Cardiac muscle cell (in vitro differentiated cells and primary cell): ENCODE measurements around the gene ZNF667. TPM values are rescaled to one million over a fixed set of nuclear protein-coding genes. Genes with fewer than 3 reads are reported as not detected.

ENCODE experiments used
- DNase-seq, 2 donors: peaks; one replicate each; pipeline versions ENCODE4 v3.0.0 to v3.0.0-alpha.2; 2010 to 2017; ENCODE audit warnings: low read depth in 1 of 2, low spot score in 1 of 2
- H3K27ac ChIP-seq: fragments of 200-600 bp; sonication (generic); 2 replicates; pipeline ENCODE4 v1.5.1; 2016
- H3K27me3 ChIP-seq: fragments of 200-600 bp; sonication (generic); 2 replicates; pipeline ENCODE4 v1.6.0; 2016; ENCODE audit warnings: control low read depth
- H3K36me3 ChIP-seq: fragments of 200-600 bp; sonication (generic); 2 replicates; pipeline ENCODE4 v1.5.1; 2016; ENCODE audit warnings: control low read depth
- H3K4me1 ChIP-seq: fragments of 200-600 bp; sonication (generic); 2 replicates; pipeline ENCODE4 v1.8.1; 2017; ENCODE audit warnings: low read depth, mild to moderate bottlenecking, mixed run types
- H3K4me3 ChIP-seq: fragments of 200-600 bp; sonication (generic); 2 replicates; pipeline ENCODE4 v1.5.1; 2016; ENCODE audit warnings: mild to moderate bottlenecking
- H3K9me3 ChIP-seq: fragments of 200-600 bp; sonication (generic); 2 replicates; pipeline ENCODE4 v1.5.1; 2017; ENCODE audit warnings: low read depth, mild to moderate bottlenecking, control low read depth
- CTCF ChIP-seq: IDR thresholded peaks from 2 replicates; pipeline ENCODE4 v1.5.1; 2012; ENCODE audit warnings: low read depth, mild to moderate bottlenecking, low read length
- polyA plus RNA-seq: library from polyadenylated mRNA; unstranded; fragments of >200 nt; fragmentation: Nextera tagmentation; extraction: Ambion mirVana; gene quantifications from 2 replicates; pipeline ENCODE4 v1.2.1, GENCODE V29; 2016
- total RNA-seq: library from RNA; depleted of rRNA; stranded (reverse); fragments of >200 nt; gene quantifications from 2 replicates; pipeline ENCODE4 v1.2.3, GENCODE V29; 2016

ZNF667 gene
- 3.5 and 6.5 TPM in 2 replicates for total RNA-seq
- polyA plus RNA-seq: 9.3 and 12.9 TPM in 2 replicates

DNA sequence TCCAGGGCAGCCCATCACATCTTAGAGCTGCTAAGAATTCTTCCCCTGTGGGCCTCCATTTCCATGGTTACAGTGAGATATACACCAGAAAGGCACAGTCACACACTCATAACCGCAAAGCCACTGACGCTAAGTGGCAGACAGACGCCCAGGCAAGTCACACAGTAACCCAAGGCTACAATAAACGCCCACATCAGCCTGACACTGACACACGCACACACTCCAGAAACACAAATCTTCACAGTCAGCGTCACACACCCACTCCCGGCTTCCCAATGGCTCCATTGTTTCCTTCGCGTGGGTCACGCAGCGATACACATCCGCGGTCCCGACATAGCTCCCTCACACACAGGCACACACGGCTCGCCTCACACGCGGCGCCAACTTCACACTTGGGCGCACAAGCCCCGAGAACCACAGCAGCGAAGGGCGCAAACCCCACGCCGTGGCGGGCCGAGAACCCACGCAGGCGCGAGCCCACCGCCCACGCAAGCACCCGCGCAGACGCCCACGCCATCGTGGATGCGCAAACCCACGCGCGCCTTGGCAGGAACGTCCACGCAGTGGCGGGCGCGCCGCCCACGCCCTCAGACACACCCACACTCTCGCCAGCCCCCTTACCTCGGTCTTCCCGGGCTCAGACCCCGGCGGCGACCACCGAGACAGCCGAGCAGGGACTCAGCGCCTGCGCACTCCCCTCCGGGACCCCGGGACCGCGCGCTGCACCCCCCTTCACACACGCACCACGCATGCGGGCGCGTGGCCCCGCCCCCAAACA is at the start of gene ZNF667:
Gene ZNF667 (minus strand): TSS at position 695 of the 778 bp plus-strand sequence. CDS start 14,975 bp downstream, outside the sequence.
- Histone ChIP-seq H3K4me1 (no peaks in the 10 kb centered on the region), H3K27me3 (no peaks in the 10 kb centered on the region), H3K9me3 (no peaks in the 10 kb centered on the region), H3K4me3 (peak within 1 kb of the TSS; percentile 69), H3K27ac (peak within 1 kb of the TSS; percentile 79), H3K36me3 (no peaks in the 10 kb centered on the region)
- no peak for TF ChIP-seq CTCF
- DNase-seq: peak; percentile 24 to 31

- no peak for TF ChIP-seq CTCF
Measured at GRCh38 chr19:56525214-56525860, 48.2 kb upstream of the ZNF667 start.

GRCh38 chr19:56508290-56508778 is 31.2 kb upstream of the ZNF667 start:
- no peaks in the 10 kb centered on the region for H3K4me1 ChIP-seq
- H3K9me3 ChIP-seq: no peaks in the 10 kb centered on the region
- DNase-seq: no peak
- TF ChIP-seq CTCF: no peak
- H3K27me3 ChIP-seq: no peaks in the 10 kb centered on the region
- no peak overlapping the region for H3K27ac ChIP-seq
- no peaks in the 10 kb centered on the region for H3K36me3 ChIP-seq
- H3K4me3 ChIP-seq: peak overlapping the region; percentile 39

More at GRCh38 chr19:56525214-56525860, 48.2 kb upstream of the ZNF667 start:
- H3K4me1 ChIP-seq: no peaks in the 10 kb centered on the region
- no peak overlapping the region for H3K4me3 ChIP-seq
- no peak for DNase-seq
- no peaks in the 10 kb centered on the region for H3K27me3 ChIP-seq
- H3K36me3 ChIP-seq: no peaks in the 10 kb centered on the region
- no peaks in the 10 kb centered on the region for H3K9me3 ChIP-seq
- H3K27ac ChIP-seq: no peak overlapping the region

DNA sequence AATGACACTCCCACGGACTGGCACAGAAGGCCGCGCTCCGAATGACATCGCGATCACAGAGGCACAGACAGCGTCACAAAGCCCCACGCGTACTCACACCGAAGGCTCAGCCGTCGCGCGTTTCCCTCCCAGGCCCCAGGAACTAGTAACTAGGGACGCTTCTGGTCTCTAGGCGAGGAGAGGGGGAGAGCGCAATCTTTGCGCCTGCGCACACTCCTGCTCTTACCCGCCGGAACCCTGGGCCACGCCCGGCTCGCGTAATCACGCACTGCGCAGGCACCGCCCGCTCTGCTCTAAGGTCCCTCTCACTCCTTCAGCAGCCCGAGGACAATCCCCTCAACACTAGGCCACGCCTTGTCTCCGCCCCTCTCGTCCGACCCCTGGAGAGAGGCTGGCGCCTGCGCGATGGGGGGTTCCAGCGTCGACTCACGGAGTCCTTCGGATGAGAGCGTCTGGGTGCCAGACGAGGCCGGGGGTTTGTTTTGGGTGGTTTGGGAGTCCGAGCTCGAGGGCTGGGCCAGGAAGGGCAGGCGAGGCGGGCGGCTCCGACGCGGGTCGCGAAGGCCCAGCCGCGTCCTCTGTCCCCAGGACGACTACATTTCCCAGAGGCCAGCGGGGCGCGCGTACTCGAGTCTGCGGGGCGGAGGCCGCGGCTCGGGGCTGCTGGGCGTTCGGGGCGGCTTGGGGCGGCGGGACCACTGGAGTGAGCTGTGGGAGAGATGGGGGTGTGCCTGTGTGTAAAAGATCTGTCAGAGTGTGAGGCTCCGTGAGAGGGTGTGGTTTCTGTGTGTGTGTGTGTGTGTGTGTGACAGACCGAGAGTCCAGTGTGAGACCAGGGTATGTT is 30.5 kb upstream of the ZNF667 start, which contains the start of gene ZNF471:
Gene ZNF471 (plus strand): TSS at position 410 of the 844 bp plus-strand sequence. CDS start 3,717 bp downstream, outside the sequence.
- Histone ChIP-seq H3K36me3 (no peaks in the 10 kb centered on the region), H3K9me3 (no peaks in the 10 kb centered on the region), H3K4me3 (peak within 1 kb of the TSS; percentile 39), H3K27me3 (no peaks in the 10 kb centered on the region), H3K27ac (peak within 1 kb of the TSS; percentile 97), H3K4me1 (no peaks in the 10 kb centered on the region)
- peak; percentile 93 to 99 for DNase-seq
- TF ChIP-seq CTCF: no peak

GRCh38 chr19:56504581-56504980 is 27.4 kb upstream of the ZNF667 start:
- no peaks in the 10 kb centered on the region for H3K9me3 ChIP-seq
- H3K27ac ChIP-seq: no peak overlapping the region
- DNase-seq: peak in 1 of 2 donors; percentile 60
- no peaks in the 10 kb centered on the region for H3K27me3 ChIP-seq
- no peak for TF ChIP-seq CTCF
- H3K4me1 ChIP-seq: no peaks in the 10 kb centered on the region
- no peaks in the 10 kb centered on the region for H3K36me3 ChIP-seq
- H3K4me3 ChIP-seq: no peak overlapping the region
